ENCODE data around the gene ANGPTL2. TPM values are rescaled to one million over a fixed set of nuclear protein-coding genes. Genes with fewer than 3 reads are reported as not detected.

Gene ANGPTL2
- total RNA-seq, 4 donors from 2014 or later: 10.2 to 65.3 (median 32.0) TPM

GRCh38 chr9:127112735-127113161, 9.7 kb downstream of the ANGPTL2 start:
- H3K27ac ChIP-seq: peak overlapping the region; percentile 64 to 73
- H3K4me1 ChIP-seq: peaks cover 0 to 8% of the 10 kb centered on the region in 2 donors
- no peak for DNase-seq
- no peak for TF ChIP-seq POLR2A (IDR thresholded peaks at IDR 0.05)
- TF ChIP-seq CTCF (IDR thresholded peaks at IDR 0.05): no peak
- intact Hi-C loops (cut with DNase I; ENCODE audit: low total_unique reads): no loop called here
- H3K4me3 ChIP-seq: no peak overlapping the region
- no peaks in the 10 kb centered on the region for H3K36me3 ChIP-seq
- no peaks in the 10 kb centered on the region for H3K27me3 ChIP-seq
- no peaks in the 10 kb centered on the region for H3K9me3 ChIP-seq

DNA sequence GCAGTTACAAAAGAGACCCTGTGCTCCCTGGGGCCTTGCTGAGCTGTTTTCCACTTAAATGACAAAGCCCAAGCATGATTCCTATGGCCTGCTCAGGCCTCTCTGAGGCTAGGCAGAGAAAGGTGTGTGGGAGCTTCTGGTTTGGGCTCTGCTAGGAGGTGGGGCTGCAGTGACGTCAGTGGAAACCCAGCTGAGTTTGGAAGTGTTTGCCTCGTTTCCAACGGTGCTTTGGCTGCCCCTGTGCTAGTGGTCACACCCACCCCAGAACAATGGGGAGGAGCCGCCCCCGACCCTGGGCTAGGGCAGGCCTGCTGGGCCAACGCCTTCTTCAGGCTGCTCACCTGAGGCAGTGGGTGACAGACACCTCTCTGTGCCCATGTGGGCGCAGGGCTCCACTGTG, 10.4 kb downstream of the ANGPTL2 start:
- H3K27ac ChIP-seq: peak overlapping the region; percentile 64 to 73
- no peaks in the 10 kb centered on the region for H3K27me3 ChIP-seq
- peaks cover 0 to 8% of the 10 kb centered on the region in 2 donors for H3K4me1 ChIP-seq
- intact Hi-C loops (cut with DNase I; ENCODE audit: low total_unique reads): no loop called here
- H3K4me3 ChIP-seq: no peak overlapping the region
- DNase-seq: peak; percentile 80 to 82
- TF ChIP-seq CTCF (IDR thresholded peaks at IDR 0.05) (no peak), POLR2A (IDR thresholded peaks at IDR 0.05) (peak in 1 of 2 donors; percentile 8)
- no peaks in the 10 kb centered on the region for H3K9me3 ChIP-seq
- H3K36me3 ChIP-seq: no peaks in the 10 kb centered on the region

GRCh38 chr9:127109212-127109711, 13.2 kb downstream of the ANGPTL2 start:
- Histone ChIP-seq H3K9me3 (no peaks in the 10 kb centered on the region), H3K36me3 (no peaks in the 10 kb centered on the region), H3K27ac (peak overlapping the region; percentile 33 to 36), H3K4me3 (no peak overlapping the region), H3K27me3 (no peaks in the 10 kb centered on the region), H3K4me1 (peaks cover 0 to 8% of the 10 kb centered on the region in 2 donors)
- TF ChIP-seq POLR2A (IDR thresholded peaks at IDR 0.05) (no peak), CTCF (IDR thresholded peaks at IDR 0.05) (no peak)
- DNase-seq: no peak
- intact Hi-C loops (cut with DNase I; ENCODE audit: low total_unique reads): no loop called here

DNA sequence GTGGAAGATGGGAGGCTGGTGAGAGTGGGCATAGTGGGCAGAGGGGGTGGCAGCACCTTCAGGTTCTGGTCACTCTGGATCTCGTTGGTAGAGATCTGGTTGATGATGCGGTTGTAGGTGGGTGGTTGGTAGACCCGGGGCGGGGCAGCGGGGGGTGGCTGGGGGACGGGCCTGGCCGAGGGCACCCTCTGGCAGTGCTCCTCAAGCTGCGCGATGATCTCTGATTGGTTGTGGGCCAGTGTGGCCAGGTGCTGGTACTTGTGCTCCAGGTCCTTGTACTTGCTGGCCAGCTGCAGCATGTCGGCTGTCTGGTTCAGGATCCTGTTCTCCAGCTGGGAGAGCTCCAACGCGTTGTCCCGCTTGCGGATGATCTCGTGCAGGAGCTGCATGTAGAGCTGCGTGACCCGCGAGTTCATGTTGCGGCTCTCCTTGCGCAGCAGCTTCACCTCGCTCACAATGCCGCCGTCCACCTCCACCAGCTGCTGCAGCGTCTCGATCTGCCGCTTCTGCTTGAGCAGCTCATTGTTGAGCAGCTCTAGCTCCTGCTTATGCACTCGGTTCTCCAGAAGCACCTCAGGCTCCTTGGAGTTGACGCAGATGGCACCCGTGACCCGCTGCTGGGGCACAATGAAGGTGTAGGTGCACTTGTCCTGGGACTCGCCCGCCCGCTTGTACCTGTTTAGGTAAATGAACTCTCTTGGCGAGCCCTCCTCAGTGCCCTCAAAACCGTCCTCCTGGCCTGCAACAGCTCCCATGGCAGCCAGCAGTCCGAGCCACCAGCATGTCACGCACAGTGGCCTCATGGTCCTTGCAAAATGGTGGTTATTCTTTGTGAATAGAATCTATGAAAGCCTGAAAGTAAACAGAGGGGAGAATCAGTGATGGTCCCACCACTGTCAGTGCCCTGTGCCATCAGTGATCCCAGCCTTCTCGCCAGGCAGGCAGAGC, 14.2 kb downstream of the ANGPTL2 start:
- peak in 1 of 2 donors; percentile 61 for DNase-seq
- Histone ChIP-seq H3K27me3 (no peaks in the 10 kb centered on the region), H3K27ac (peak overlapping the region; percentile 40 to 55), H3K9me3 (no peaks in the 10 kb centered on the region), H3K36me3 (no peaks in the 10 kb centered on the region), H3K4me3 (no peak overlapping the region), H3K4me1 (peaks cover 0 to 8% of the 10 kb centered on the region in 2 donors)
- intact Hi-C loops (cut with DNase I; ENCODE audit: low total_unique reads): no loop called here
- no peak for TF ChIP-seq CTCF (IDR thresholded peaks at IDR 0.05)
- no peak for TF ChIP-seq POLR2A (IDR thresholded peaks at IDR 0.05)

Measured in uterus (tissue), 4 donors.